ENCODE measurements around the gene PRMT2.
"Not testable (repeated sequence)": the region's sequence is repeated elsewhere in the genome, so short reads cannot be mapped to it uniquely, and the experiment has no call there.

PRMT2 gene

DNA sequence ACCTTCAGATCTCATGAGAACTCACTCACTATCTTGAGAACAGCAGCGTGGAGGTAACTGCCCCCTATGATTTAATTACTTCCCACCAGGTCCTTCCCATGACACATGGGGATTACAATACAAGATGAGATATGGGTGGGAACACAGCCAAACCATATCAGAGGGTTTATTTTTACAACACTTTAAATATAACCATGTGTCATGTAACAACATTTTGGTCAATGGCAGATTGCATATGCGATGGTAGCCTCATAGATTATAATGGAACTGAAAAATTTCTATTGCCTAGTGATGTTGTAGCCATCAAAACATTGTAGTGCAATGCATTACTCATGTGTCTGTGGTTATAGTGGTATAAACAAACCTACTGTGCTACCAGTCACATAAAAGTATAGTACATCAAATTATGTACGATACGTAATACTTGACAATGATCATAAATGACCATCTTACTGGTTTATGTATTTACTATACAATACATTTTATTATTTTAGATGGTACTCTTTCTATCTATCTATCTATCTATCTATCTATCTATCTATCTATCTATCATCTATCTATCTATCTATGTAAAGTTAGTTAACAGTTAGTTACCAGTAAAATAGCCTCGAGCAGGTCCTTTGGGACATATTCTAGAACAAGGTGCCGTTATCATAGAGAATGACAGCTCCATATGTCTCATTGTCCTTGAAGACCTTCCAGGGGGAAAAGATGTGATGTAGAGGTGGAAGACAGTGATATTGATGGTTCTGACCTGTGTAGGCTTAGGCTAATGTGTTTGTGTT, 18.0 kb upstream of the PRMT2 start:
- no peak for DNase-seq (ENCODE audit: low spot score)

DNA sequence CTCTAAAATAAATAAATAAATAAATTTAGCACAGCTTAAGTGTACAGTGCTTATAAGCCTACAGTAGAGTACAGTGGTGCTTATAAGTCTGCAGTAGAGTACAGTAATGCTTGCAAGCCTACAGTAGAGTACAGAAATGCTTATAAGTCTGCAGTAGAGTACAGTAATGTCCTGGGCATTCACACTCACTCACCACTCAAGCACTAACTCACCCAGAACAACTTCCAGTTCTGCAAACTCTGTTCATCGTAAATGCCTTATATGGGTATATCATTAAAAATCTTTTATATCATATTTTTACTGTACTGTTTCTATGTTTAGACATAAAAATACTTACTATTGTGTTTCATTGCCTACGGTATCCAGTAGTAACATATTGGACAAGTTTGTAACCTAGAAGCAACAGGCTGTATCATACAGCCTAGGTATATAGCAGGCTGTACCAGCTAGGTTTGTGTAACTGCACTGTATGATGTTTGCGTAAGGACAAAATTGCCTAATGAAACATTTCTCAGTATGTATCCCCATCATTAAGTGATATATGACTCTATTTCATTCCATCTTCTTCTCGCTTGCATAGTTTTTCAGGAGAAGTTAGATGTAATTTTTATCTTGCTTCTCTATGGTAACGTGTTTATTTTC, 16.6 kb upstream of the PRMT2 start:
- no peak for DNase-seq (ENCODE audit: low spot score)

DNA sequence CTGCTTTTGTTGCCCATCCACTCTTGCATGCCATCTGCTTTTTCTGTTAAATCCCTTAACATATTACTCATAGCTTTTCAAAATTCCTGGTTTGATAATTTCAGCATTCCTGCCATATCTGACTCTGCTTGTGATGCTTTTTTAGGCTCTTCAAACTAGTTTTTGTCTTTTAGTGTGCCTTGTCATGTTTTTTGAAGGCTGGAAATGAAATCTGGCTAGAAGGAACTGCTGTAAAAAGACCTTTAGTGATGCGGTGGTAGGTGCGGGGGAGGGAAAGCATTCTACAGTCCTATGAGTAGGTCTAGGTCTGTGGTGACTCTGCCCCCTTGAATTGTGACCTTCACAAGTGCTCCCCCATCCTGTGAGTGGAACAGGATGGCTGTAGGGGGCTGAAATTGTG, 15.6 kb upstream of the PRMT2 start:
- no peak for DNase-seq (ENCODE audit: low spot score)

DNA sequence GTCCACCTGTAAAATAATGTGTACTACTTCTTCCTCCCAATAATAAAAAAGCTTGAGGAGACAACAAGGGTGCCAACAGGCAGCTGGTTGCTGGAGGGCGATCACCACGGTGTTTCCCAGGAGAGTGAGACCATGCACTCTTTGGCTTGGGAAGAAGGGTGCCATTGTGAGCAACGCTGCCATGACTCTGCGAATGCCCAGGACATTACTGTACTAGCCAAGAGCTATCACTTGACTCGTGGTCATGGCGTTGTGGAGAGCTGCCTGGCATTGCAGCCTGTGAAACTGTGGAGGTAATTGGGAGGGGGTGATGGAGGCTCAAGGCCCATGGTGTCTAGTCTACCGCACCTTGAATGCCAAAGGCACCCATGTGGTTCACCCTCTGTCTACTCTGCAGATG, 14.6 kb upstream of the PRMT2 start:
- no peak for DNase-seq (ENCODE audit: low spot score)

DNA sequence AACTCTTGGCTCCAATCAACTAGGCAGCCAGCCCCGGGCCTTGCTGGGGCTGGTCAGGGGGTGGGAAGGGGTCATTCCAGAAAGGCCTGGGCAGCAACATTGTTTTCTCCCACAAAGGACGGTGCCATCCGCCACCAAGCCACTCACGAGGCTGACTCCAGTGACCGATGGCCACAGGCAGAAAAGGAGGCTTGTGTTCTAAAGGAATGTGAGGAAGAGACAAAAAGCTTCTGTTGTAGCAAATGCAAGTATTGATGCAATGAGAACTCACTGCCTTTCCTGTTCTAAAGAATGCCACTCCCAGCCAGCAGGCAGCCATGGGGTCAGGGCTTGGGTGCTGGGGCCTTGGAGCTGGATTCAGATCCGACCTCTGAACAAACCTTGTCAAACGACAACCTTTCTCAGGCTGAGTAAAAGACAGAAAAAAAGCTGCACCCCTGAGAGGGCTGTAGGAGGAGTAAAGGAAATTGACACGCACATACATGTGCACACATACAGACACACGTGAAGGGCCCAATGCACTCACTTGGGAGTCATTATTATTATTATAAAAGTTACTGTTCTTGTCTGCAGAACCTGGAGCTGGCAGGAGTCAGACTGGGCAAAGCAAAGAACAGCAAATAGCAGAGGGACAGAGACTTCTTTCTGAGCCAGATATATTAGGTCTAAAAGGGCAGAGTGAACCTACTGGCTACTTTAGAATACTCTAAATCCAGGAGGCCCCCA, 13.9 kb upstream of the PRMT2 start:
- no peak for DNase-seq (ENCODE audit: low spot score)

DNA sequence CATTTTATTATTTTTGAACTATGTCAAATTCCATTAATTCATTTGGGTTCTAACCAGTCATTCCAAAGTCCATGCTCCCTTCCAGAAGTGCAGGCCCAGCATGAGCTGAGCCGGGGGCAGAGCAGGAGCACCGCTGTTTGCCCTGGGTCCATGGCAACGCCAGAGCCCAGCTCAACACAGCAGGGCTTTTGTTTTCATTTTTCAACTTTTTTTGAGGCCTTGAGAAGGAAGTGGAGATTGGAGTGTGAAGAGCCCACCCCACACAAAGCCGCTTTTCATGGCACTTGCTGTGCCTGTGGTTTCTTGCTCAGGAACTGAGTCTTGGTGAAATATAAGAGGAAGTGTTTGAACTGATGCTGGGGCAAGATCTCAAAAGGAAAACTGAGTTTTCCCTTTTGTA, 13.2 kb upstream of the PRMT2 start:
- DNase-seq (ENCODE audit: low spot score): no peak

DNA sequence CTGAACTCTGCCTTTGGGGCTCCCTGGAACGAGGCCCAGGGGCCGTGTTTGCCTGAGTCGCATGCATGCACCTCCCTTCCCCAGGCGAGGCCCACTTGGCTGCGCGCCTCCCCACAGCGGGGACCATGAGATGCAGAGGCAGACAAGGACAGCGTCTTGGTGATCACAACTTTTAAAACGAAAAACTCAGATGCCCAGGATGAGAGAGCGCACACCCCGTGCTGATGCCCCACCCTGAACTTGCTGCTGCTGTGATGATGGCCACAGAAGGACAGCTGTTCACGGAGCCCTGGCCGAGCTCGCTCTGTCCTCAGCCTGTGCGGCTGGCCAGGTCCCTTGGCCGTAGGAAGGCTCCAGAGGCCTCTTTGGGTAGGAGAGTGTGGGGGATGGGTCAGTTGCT, 11.4 kb upstream of the PRMT2 start:
- DNase-seq (ENCODE audit: low spot score): no peak

DNA sequence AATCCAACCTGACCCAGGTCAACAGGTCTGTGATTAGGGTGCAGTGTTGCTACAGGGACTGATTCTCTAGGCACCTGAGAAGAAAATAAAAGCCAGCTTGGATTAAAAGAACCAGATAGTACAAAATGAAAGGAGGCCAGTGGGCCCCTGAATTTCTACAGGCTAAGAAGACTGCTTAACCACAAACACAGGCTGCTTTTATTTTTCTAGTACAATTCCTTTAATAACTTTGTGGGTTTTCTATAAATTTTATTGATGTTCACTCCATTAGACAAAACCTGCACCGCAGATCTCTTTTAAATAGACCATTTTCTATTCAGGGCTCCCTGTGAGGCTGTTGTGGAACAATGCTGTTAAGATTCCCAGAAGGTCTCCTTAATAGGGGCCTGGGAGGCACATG, 9.7 kb upstream of the PRMT2 start:
- DNase-seq (ENCODE audit: low spot score): no peak

DNA sequence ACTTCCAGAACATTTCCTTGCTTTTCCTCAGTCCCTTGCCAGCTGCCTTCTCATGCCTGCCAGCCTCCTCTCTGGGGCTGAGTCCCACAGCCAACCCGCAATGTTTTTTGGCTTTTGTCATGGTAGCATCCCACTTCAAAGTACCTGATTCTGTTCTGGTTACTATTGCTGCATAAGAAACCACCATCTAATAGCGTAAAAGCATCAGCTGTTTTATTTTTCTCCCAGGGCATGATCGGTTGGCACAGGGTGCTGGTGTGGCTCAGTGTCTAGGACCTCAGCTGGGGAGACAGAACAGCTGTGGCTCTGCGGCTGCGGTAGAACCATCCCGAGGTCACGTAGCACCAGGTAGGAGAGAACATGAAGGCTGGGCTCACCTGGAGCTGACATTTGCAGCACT, 8.9 kb upstream of the PRMT2 start:
- DNase-seq (ENCODE audit: low spot score): no peak

DNA sequence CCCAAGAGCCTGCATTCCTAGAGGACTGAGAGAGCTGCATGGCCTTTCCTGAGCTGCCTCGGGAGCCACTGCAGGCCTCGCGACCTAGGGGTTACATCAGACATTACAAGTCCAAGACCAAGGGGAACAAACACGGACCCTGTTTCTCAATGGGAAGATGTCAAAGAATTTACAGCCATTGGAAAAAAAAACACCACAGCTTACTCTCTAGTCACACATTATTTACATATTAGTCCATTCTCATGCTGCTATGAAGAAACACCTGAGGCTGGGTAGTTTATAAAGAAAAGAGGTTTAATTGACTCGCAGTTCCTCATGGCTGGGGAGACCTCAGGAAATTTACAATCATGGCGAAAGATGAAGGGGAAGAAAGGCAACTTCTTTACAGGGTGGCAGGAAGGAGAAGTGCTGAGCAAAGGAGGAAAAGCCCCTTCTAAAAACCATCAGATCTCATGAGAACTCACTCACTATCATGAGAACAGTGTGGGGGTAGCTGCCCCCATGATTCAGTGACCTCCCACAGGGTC, 8.4 kb upstream of the PRMT2 start:
- DNase-seq (ENCODE audit: low spot score): no peak

DNA sequence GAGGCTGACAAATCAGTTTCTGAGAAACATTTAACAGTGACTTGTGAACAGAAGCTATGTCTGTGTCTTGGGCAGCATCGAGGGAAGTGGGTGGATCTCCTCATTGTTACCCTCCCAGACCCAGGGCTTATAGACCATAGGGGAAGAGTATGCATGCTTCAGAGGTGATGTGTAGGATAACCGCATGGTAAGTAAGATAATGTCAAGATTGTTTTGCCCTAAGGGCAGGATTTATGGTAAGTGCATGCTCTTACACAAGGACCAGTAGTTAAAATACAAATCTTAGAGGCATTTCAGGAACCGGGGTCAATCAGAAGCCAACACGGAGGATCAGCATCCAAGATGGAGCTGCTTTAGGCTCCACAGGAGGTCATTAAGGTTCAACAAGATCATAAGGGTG, 7.7 kb upstream of the PRMT2 start:
- DNase-seq (ENCODE audit: low spot score): no peak

DNA sequence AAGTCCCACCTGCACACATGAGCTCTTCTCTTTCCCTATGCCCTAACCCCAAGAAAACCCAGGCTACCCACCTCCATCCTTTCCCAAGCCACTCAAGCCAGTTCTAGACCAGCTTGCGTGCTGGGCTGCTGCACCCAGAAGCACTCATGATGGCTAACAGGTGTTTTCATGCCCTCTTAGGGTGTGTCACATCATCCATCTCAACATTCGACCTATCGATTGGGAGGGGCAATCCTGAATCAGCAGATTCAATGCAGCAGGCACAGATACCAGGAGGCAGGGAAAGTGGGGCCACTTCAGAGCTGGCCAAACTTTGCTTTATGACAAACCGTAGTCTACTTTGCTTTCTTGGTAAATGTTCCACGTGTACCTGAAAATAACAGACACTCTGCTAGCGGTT, 6.6 kb upstream of the PRMT2 start:
- DNase-seq (ENCODE audit: low spot score): no peak

DNA sequence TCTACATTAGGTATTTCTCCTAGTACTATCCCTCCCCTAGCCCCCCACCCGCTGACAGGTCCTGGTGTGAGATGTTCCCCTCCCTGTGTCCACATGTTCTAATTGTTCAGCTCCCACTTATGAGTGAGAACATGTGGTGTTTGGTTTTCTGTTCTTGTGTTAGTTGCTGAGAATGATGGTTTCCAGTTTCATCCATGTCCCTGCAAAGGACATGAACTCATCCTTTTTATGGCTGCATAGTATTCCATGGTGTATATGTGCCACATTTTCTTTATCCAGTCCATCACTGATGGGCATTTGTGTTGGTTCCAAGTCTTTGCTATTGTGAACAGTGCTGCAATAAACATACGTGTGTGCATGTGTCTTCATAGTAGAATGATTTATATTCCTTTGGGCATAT, 4.6 kb upstream of the PRMT2 start:
- DNase-seq (ENCODE audit: low spot score): not testable (repeated sequence)

DNA sequence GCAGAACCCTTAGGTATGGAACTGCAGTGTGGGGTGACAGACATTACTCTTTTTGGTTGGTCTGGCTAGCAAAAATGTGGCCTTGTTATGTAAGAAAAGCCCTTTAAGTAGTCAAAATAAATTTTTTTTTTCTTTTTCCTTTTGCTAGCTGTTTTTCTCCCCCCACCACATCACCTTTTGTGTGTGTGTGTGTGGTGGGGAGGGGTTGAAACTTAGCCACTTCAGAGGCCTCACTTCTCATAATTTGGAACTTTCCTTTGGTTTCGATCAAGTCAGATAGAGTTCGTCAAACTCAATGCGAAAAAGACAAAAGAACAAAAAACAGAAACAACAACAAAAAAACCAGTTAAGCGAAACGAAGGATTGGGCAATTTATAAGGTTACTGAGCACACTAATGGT, 1.9 kb upstream of the PRMT2 start:
- DNase-seq (ENCODE audit: low spot score): no peak

DNA sequence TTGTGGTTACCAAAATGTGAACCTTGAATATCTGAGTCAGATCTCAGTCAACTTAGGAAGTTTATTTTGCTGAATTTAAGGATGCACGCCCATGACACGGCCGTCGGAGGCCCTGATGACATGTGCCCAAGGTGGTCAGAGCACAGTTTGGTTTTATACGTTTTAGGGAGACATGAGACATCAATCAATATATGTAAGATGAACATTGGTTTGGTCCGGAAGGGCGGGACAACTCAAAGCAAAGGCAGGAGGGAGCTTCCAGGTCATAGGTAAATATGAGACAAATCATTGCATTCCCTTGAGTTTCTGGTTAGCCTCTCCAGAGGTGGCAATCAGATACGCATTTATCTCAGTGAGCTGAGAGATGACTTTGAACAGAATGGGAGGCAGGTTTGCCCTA, 1.0 kb upstream of the PRMT2 start:
- DNase-seq (ENCODE audit: low spot score): no peak

DNA sequence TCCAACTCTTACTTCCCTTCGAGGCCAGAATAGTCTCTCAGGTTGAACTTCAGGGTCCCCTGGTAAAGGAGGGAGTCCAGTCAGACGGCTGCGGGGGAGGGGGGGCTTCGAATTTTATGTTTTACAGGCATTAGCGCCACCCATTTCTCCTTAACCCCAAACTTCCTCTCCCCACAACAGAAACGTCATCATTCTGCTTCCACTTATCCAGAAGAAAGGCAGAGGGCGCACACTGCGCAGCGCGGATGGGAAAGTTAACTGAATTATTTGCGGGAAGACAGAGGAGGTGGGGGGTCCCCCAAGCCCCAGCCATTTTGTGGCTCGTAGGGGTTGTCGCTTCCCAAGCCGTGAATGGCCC, 529 bp upstream of the PRMT2 start:
- DNase-seq (ENCODE audit: low spot score): peak; percentile 59

DNA sequence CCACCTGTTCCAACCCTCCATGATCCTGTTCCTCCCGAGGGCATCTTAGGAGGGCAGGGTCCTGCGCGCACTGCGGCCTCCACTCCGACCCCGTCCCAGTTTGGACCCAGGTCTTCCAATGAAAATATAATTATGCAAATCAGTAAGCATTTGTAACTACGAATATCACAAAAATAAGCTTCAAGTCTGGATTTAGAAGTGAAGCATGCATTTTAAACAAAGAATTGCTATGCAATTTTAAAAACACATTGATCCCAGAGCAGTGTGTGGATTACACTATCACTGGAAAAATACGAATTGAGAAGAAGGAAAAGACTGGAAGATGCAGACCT, 673 bp downstream of the PRMT2 start:
- peak; percentile 4 for DNase-seq (ENCODE audit: low spot score)

DNA sequence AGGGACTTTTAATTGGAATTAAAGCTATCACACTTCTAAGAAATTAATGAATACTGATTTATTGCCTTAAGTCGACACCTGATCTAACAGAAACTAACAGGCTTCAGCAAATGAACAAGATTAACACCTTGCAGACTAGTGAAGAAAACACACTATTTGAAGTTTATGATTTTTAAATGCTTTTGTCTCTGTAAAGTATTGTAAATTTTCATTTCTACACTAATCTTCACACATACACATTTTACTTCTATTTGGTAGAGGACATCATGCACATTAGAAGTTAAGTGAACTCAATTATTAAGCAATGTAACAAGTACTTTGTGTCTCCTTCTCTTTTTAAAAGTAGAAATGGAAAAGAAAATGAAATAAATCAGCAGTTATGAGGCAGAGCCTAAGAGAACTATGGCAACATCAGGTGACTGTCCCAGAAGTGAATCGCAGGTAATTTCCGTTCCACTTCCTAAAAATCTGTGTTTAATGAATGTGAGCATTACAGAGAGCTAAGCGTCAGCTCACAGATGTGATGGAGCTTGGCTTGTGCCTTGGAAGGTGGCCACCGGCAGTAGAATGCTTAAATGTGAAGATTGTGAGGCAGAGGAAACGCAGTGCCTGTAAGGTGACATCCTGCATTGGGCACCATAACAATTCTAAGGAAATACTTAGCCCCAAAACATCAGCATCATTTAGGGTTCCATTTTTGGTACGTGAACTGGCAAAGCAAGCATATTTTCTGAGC, 1.2 kb downstream of the PRMT2 start:
- no peak for DNase-seq (ENCODE audit: low spot score)

DNA sequence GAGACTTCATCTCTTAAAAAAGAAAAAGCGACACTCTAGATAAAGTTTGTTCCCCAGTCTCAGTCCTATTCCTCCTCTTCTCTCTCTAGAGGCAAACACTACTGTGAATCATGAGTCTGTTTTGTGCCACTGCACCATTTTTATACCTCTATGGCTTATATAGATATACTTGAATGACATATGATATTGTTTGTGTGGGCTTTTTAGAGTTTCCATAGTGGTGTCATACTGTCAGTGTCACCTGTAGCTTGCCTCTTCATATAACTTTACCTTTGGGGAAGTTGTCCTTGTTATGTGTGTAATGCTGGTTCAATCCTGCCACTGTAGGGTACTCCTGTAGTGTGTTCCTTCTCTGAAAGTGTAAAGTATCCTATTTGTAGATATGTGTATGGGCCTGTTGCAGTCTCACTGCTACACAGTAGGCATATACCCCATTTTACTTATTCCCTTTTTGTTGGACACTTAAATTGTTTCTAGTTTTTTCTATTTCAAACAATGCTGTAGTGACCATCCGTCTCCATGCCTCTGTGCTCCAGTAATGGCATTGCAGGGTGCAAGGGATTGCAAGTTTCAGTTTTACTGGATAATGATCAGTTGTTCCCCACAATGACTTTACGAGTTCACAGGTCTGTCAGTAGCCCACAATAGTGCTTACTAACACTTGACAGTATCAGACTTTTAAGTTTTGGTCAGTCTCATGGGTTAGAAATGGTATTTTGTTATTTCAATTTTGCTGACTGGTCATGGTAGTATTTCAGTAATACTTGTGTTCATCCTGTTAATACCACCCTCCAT, 2.7 kb downstream of the PRMT2 start:
- peak; percentile 2 for DNase-seq (ENCODE audit: low spot score)

DNA sequence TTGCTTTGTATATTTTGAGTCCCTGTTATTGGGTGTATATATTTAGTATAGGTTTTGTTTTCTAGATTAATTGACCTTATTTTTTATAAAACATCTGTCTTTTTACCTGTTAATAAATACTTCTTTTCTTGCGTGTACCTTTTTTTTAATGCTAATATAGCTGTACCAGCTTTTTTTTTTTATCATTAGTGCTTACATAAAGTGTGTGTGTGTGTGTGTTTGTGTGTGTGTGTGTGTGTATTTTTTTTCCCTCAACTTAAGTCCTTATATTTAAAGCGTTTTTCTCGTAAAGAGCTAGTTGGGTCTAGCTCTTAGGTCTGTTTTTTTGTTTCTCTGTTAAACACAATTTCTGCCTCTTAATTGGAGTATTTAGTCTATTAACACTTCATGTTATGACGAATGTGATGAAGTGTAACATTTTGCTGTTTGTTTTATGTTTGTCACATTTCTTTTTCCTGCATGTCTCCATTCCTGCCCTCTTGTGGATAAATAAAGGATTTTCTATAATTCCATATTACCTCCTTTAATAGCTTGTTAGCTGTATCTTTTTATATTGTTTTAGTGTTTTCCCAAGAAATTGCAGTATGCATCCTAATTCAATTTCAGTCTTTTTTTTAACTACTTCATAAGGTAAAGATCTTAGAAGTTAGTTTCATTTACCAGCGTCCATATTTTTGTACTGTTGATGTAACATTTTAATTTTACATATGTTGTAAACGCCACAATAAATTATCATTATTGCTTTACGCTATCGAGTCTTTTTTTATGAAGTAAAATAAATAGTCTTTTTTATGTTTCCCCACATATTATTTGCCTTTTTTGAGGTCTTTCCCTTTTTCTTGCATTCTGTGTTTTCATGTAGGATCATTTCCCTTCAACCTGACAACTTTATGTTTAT, 4.3 kb downstream of the PRMT2 start:
- peak; percentile 25 for DNase-seq (ENCODE audit: low spot score)

DNA sequence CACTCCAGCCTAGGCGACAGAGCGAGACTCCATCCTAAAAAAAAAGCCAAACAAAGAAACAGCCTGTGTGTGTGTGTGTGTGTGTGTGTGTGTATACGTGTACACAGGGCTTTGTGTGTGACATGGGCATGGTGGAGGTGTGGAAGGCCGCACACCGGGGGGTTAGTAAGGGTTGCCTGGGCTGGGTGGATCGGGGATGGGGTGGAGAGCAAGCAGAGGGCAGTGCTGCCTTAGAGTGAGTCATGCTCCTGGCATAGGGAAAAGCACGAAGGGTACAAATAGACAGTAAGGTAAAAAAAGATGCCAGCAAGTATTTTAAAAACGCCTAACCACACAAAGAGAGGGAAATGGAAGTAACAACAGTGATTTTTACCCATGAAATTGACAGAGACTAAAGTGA, 6.2 kb downstream of the PRMT2 start:
- DNase-seq (ENCODE audit: low spot score): no peak

All from kidney capillary endothelial cell (primary cell).